Measurements from ENCODE around the gene SMIM32. TPM values are rescaled to one million over a fixed set of nuclear protein-coding genes. Genes with fewer than 3 reads are reported as not detected.

The SMIM32 gene
- total and polyA plus RNA-seq, 10 donors = 0.37 TPM; not detected in 9

DNA sequence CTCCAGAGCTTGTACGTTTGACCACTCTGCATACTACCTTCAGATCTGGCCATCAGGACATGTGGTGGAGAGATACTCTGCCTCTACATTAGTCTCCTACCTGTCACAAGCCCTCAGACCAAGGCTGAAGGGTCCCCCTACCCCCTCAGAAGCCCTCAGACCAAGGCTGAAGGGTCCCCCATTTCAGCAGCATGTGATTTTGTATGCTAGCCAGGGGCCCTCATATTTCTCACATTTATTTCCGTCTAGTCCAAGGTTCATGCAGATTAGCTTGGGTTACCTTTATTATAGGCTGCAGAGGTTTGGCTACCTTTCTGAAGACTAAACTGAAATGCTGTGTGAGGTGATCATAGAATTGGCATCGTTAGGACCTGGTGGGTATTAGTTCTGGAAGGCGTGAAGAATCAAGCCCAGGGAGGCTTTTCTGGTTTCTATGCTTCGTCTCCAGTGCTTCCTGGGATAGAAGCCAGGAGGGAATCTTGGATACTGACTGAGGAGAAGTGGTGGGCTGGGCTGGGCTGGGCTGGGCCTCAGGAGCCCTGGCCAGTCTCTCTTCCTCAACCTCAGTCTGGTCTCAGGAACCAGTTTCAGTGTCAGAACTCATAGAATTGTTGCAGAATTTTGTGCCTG, 2.8 kb downstream of the SMIM32 start:
- no peak for DNase-seq
- intact Hi-C loops (cut with DNase I; ENCODE audit: low total_unique reads) = no loop called here
- TF ChIP-seq, protein P1, sequence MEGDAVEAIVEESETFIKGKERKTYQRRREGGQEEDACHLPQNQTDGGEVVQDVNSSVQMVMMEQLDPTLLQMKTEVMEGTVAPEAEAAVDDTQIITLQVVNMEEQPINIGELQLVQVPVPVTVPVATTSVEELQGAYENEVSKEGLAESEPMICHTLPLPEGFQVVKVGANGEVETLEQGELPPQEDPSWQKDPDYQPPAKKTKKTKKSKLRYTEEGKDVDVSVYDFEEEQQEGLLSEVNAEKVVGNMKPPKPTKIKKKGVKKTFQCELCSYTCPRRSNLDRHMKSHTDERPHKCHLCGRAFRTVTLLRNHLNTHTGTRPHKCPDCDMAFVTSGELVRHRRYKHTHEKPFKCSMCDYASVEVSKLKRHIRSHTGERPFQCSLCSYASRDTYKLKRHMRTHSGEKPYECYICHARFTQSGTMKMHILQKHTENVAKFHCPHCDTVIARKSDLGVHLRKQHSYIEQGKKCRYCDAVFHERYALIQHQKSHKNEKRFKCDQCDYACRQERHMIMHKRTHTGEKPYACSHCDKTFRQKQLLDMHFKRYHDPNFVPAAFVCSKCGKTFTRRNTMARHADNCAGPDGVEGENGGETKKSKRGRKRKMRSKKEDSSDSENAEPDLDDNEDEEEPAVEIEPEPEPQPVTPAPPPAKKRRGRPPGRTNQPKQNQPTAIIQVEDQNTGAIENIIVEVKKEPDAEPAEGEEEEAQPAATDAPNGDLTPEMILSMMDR (IDR thresholded peaks at IDR 0.05 in 8 of 11, conservative IDR thresholded peaks at IDR 0.05 in 3 of 11) = no peak
- TF ChIP-seq POLR2AphosphoS5 (IDR thresholded peaks at IDR 0.05) (no peak), POLR2A (IDR thresholded peaks at IDR 0.05) (no peak)
- Histone ChIP-seq H3K27ac (no peak overlapping the region), H3K9me3 (no peaks in the 10 kb centered on the region), H3K4me3 (no peak overlapping the region), H3K27me3 (replicated peaks in 1 of 7) (peaks cover 9 to 54% (median 28%) of the 10 kb centered on the region in 7 donors), H3K36me3 (peaks cover 0 to 32% (median 10%) of the 10 kb centered on the region in 6 donors), H3K4me1 (peaks cover 13 to 28% (median 21%) of the 10 kb centered on the region in 6 donors)
- WGBS, 5 donors = 54 to 78% (median 69%) methylated on average over 5 of the region's 5 CpGs

DNA sequence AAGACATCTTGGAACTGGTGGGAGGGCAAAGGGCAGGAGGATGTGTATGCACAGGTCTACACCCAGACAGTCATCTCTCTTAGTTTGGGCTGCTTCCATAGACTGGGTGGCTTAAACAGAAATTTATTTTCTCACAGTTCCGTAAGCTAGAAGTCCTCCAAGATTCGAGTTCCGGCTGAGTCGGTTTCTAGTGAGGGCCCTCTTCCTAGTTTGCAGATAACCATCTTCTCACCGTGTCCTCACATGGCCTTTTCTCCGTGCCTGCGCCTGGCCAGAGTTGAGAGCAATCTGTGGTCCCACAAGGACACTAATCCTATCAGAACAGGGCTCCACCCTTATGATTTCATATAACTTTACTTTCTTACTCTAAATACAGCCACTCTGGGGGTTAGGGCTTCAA, 4.1 kb downstream of the SMIM32 start:
- Histone ChIP-seq H3K4me3 (no peak overlapping the region), H3K9me3 (no peaks in the 10 kb centered on the region), H3K36me3 (peaks cover 0 to 32% (median 10%) of the 10 kb centered on the region in 6 donors), H3K4me1 (peaks cover 13 to 28% (median 21%) of the 10 kb centered on the region in 6 donors), H3K27ac (no peak overlapping the region), H3K27me3 (replicated peaks in 1 of 7) (peaks cover 9 to 40% (median 26%) of the 10 kb centered on the region in 7 donors)
- TF ChIP-seq POLR2AphosphoS5 (IDR thresholded peaks at IDR 0.05) (no peak), POLR2A (IDR thresholded peaks at IDR 0.05) (no peak)
- TF ChIP-seq, protein P1 (IDR thresholded peaks at IDR 0.05 in 8 of 11, conservative IDR thresholded peaks at IDR 0.05 in 3 of 11) = no peak
- intact Hi-C loops (cut with DNase I; ENCODE audit: low total_unique reads) = no loop called here
- no peak for DNase-seq
- 85 to 93% (median 93%) methylated on average over 7 of the region's 7 CpGs for WGBS, 5 donors

DNA sequence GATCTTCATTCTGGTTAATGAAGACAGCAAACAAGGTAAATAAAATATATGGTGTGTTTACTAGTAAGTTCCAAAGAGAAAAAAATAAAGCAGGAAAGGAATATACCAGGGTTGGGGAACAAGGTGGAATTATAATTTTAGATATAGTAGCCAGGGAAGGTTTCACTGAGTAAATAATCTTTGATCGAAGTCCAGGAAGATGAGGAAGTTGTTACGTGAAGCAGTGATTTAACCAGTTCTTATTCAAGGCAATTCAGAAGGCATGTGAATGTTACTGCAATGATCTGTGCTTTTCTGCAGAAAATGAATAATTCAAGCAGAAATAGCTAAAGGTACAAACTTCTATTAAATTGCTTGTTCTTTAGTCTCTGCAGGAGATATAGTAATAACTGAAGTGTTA, 6.2 kb downstream of the SMIM32 start:
- Histone ChIP-seq H3K27ac (no peak overlapping the region), H3K4me1 (peaks cover 1 to 10% (median 5%) of the 10 kb centered on the region in 6 donors), H3K4me3 (no peak overlapping the region), H3K36me3 (peaks cover 0 to 46% (median 10%) of the 10 kb centered on the region in 6 donors), H3K9me3 (no peaks in the 10 kb centered on the region), H3K27me3 (replicated peaks in 1 of 7) (peaks cover under 1 to 19% (median 8%) of the 10 kb centered on the region in 7 donors)
- intact Hi-C loops (cut with DNase I; ENCODE audit: low total_unique reads) = no loop called here
- TF ChIP-seq, protein P1 (IDR thresholded peaks at IDR 0.05 in 8 of 11, conservative IDR thresholded peaks at IDR 0.05 in 3 of 11) = no peak
- TF ChIP-seq POLR2A (IDR thresholded peaks at IDR 0.05) (no peak), POLR2AphosphoS5 (IDR thresholded peaks at IDR 0.05) (no peak)
- 68 to 89% (median 85%) methylated on average over 2 of the region's 2 CpGs for WGBS, 5 donors
- no peak for DNase-seq

DNA sequence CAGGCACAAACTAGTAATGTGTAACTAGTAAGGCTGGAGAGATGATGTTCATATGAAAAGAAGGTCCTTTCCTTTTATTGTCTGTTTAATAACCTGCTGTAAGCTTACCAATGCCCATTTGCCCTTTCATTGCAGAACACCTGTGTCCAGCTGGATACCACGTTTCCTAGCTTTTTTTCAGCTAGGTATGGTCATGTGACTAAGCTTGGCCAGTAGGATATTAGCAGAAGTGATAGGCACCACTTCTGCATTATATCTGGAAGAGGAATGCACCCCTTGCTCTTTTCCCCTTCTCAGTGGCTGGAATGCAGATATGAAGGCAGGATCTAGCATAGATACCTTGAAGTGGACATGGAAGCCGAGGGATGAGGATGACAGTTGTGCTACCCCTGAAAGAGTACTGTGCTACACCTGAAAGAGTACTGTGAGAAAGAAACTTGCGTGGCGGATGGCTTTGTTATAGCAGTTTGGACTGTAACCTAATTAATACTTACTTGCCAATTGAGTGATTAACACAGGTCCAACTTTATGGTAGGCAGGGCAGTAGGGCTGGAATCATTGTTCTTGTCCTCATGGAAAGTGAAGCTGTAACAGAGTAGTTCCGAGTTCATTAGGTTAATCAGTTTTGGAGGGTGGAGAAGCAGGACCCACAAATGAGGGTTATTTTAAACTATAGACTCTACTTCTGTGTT, 6.8 kb downstream of the SMIM32 start:
- no peak for DNase-seq
- no peaks in the 10 kb centered on the region for H3K9me3 ChIP-seq
- intact Hi-C loops (cut with DNase I; ENCODE audit: low total_unique reads) = no loop called here
- H3K27ac ChIP-seq = no peak overlapping the region
- H3K4me1 ChIP-seq = peaks cover 0 to 3% (median 0%) of the 10 kb centered on the region in 6 donors
- H3K4me3 ChIP-seq = no peak overlapping the region
- H3K27me3 ChIP-seq (replicated peaks in 1 of 7) = peaks cover 0 to 13% (median under 1%) of the 10 kb centered on the region in 7 donors
- WGBS, 5 donors = 92 to 95% (median 94%) methylated on average over 5 of the region's 5 CpGs
- TF ChIP-seq POLR2A (IDR thresholded peaks at IDR 0.05) (no peak), POLR2AphosphoS5 (IDR thresholded peaks at IDR 0.05) (no peak)
- peaks cover 0 to 51% (median 10%) of the 10 kb centered on the region in 6 donors for H3K36me3 ChIP-seq

All from spleen (tissue), 11 donors.